Heart left ventricle (tissue), 16 donors: ENCODE measurements around the gene TRERF1. TPM values are rescaled to one million over a fixed set of nuclear protein-coding genes. Genes with fewer than 3 reads are reported as not detected.

Experiments used
- ATAC-seq, 4 donors: fragments of 200-7000 bp; cut with Tn5 transposase; one replicate each; pipeline ENCODE4 v1.9.1; 2020 to 2022; ENCODE audit warnings: moderate library complexity in 4 of 4, mild to moderate bottlenecking in 3 of 4, moderate number of reproducible peaks in 1 of 4
- DNase-seq, 5 donors: peaks; one replicate each; pipeline ENCODE4 v3.0.0-alpha.2; 2020
- H3K27ac ChIP-seq, 12 donors: fragments of 200-600 bp; sonication (generic) in 4 of 12; one replicate each; pipeline versions ENCODE4 v1.5.0 to v1.8.0; 2016 to 2022; ENCODE audit warnings: mild to moderate bottlenecking in 2 of 12
- H3K27me3 ChIP-seq, 9 donors: fragments of 200-600 bp; sonication (generic) in 2 of 9; one replicate each; pipeline versions ENCODE4 v1.5.1 to v1.8.0; 2016 to 2022; ENCODE audit warnings: mild to moderate bottlenecking in 3 of 9
- H3K36me3 ChIP-seq, 9 donors: fragments of 200-600 bp; sonication (generic) in 2 of 9; one replicate each; pipeline versions ENCODE4 v1.5.0 to v1.8.0; 2018 to 2022; ENCODE audit warnings: mild to moderate bottlenecking in 2 of 9
- H3K4me1 ChIP-seq, 12 donors: fragments of 200-600 bp; sonication (generic) in 4 of 12; one replicate each; pipeline versions ENCODE4 v1.5.0 to v1.8.0; 2016 to 2022; ENCODE audit warnings: mild to moderate bottlenecking in 3 of 12
- H3K4me3 ChIP-seq, 12 donors: fragments of 200-600 bp; sonication (generic) in 4 of 12; one replicate each; pipeline versions ENCODE4 v1.5.0 to v1.8.0; 2017 to 2022; ENCODE audit warnings: mild to moderate bottlenecking in 9 of 12, moderate library complexity in 4 of 12
- H3K9me3 ChIP-seq, 12 donors: fragments of 200-600 bp; sonication (generic) in 4 of 12; one replicate each; pipeline versions ENCODE4 v1.5.0 to v1.8.0; 2016 to 2022; ENCODE audit warnings: mild to moderate bottlenecking in 1 of 12
- CTCF ChIP-seq, 12 donors: fragments of 200-600 bp; sonication (generic) in 4 of 12; IDR thresholded peaks; one replicate each; pipeline versions ENCODE4 v1.5.0 to v1.8.0; 2018 to 2022; ENCODE audit warnings: antibody characterized with exemption in 12 of 12, mild to moderate bottlenecking in 5 of 12
- POLR2A ChIP-seq, 2 donors: fragments of 450-650 bp; IDR thresholded peaks; one replicate each; pipeline ENCODE4 v1.6.1; 2017; ENCODE audit warnings: antibody characterized with exemption in 2 of 2, mild to moderate bottlenecking in 2 of 2, moderate library complexity in 2 of 2
- WGBS, 4 donors: extraction: QIAGEN DNeasy Blood & Tissue Kit in 2 of 4; methylation state at CpG; one replicate each; pipeline versions ENCODE4 v1.1.5 to v1.1.7; 2013 to 2018; 5-methylcytosine and 5-hydroxymethylcytosine counted together
- intact Hi-C, 10 donors: fragments of 100-400 bp; cut with DNase I; formaldehyde crosslinking; loops; one replicate each; pipeline versions ENCODE4 v1.11.1 to v1.14.2; 2022
- polyA plus RNA-seq, 2 donors: library from polyadenylated mRNA; stranded (reverse); fragments of 200-250 nt; gene quantifications; one replicate each; pipeline ENCODE4 v1.2.3, GENCODE V29; 2013
- total RNA-seq, 9 donors: library from RNA; depleted of rRNA in 2 of 9; stranded (reverse); fragments of >200 nt in 2 of 9; fragmentation: NEBNext Ultra II Directional in 3 of 9; extraction: Animal tissue kit (Norgen Biotek cat#: 25700) in 3 of 9; gene quantifications; one replicate each; pipeline versions ENCODE4 v1.1.0 to v1.2.4, GENCODE V29; 2016 to 2023
- donor health status: ischemic (EF 13 %, LVEDD 7.1; RV severe dilation, severe dysfunction).
- donor health status: healthy with polysubstance abuse.
- donor health status: DM: no; HTN: yes; CAD: no.
- donor health status: DM: no; HTN: no; CAD: no.
- donor health status: ischemic (EF 25% LVEDD 6.9; RV normal size, moderate dysfunction).
- donor health status: ischemic (EF 25% LVEDD 5.7; RV mildly dilated, moderate dysfunction).
- donor health status: healthy.
- donor health status: DM: yes; HTN: yes; CAD: no.
- donor health status: ischemic (EF 35%, LVEDD 5.7; RV mildly dilated, moderate dysfunction).
- donor health status: nonischemic (EF 11% LVEDD 7.7; RV severe dilation, severe dysfunction).
- donor health status: DM: yes; HTN: yes; CAD: no.
- donor health status: PGD.
- donor health status: ischemic (EF 29% LVEDD 5.4; RV normal size, mild dysfunction).
- donor health status: nonischemic (EF 23%, LVEDD 6.1; RV moderate dilation, normal function).

The TRERF1 gene
- total and polyA plus RNA-seq, 11 donors, result 0.53 to 4.5 (median 1.5) TPM

GRCh38 chr6:42396720-42397119, 55.0 kb downstream of the TRERF1 start:
- intact Hi-C loops, result no loop called here
- WGBS, 4 donors, result 83 to 91% (median 88%) methylated on average over 3 of the region's 3 CpGs
- no peak for ATAC-seq

GRCh38 chr6:42394881-42395620, 56.7 kb downstream of the TRERF1 start:
- WGBS, 4 donors, result 88 to 97% (median 94%) methylated on average over 10 of the region's 10 CpGs
- Histone ChIP-seq H3K4me1 (peaks cover 0 to 36% (median 0%) of the 10 kb centered on the region in 12 donors), H3K27me3 (no peaks in the 10 kb centered on the region), H3K36me3 (no peaks in the 10 kb centered on the region), H3K4me3 (peak overlapping the region in 1 of 12 donors; percentile 31), H3K27ac (no peak overlapping the region), H3K9me3 (no peaks in the 10 kb centered on the region)
- intact Hi-C loops, result no loop called here
- DNase-seq (no peak), ATAC-seq (peak in 2 of 4 donors; percentile 52 to 53)
- TF ChIP-seq POLR2A (IDR thresholded peaks at IDR 0.05) (no peak), CTCF (IDR thresholded peaks at IDR 0.05) (no peak)

More at GRCh38 chr6:42396720-42397119, 55.0 kb downstream of the TRERF1 start:
- Histone ChIP-seq H3K4me1 (peaks cover 0 to 30% (median 0%) of the 10 kb centered on the region in 12 donors), H3K27me3 (no peaks in the 10 kb centered on the region), H3K4me3 (no peak overlapping the region), H3K9me3 (no peaks in the 10 kb centered on the region), H3K36me3 (no peaks in the 10 kb centered on the region), H3K27ac (no peak overlapping the region)
- DNase-seq, result no peak
- TF ChIP-seq CTCF (IDR thresholded peaks at IDR 0.05), result no peak

GRCh38 chr6:42394151-42394550, 57.6 kb downstream of the TRERF1 start:
- intact Hi-C loops, result no loop called here
- DNase-seq (no peak), ATAC-seq (no peak)
- H3K27ac ChIP-seq, result peak overlapping the region in 1 of 12 donors; percentile 17
- H3K4me1 ChIP-seq, result peaks cover 0 to 43% (median 0%) of the 10 kb centered on the region in 12 donors
- no peaks in the 10 kb centered on the region for H3K36me3 ChIP-seq
- H3K9me3 ChIP-seq, result no peaks in the 10 kb centered on the region
- no peaks in the 10 kb centered on the region for H3K27me3 ChIP-seq
- TF ChIP-seq POLR2A (IDR thresholded peaks at IDR 0.05), result no peak
- TF ChIP-seq CTCF (IDR thresholded peaks at IDR 0.05), result no peak
- 92 to 97% (median 94%) methylated on average over 4 of the region's 4 CpGs for WGBS, 4 donors
- peak overlapping the region in 1 of 12 donors; percentile 31 for H3K4me3 ChIP-seq

- 77 to 87% (median 84%) methylated on average over 3 of the region's 3 CpGs for WGBS, 4 donors
Measured at GRCh38 chr6:42393339-42393738, 58.4 kb downstream of the TRERF1 start.

More at GRCh38 chr6:42393339-42393738, 58.4 kb downstream of the TRERF1 start:
- Histone ChIP-seq H3K36me3 (no peaks in the 10 kb centered on the region), H3K9me3 (no peaks in the 10 kb centered on the region), H3K27ac (peak overlapping the region in 1 of 12 donors; percentile 42), H3K4me1 (peaks cover 0 to 51% (median 0%) of the 10 kb centered on the region in 12 donors), H3K27me3 (no peaks in the 10 kb centered on the region), H3K4me3 (no peak overlapping the region)
- ATAC-seq, result no peak
- no peak for DNase-seq
- intact Hi-C loops, result no loop called here
- TF ChIP-seq CTCF (IDR thresholded peaks at IDR 0.05), result no peak
- TF ChIP-seq POLR2A (IDR thresholded peaks at IDR 0.05), result no peak
